ENCODE results near the gene IGF2BP2. TPM values are rescaled to one million over a fixed set of nuclear protein-coding genes. Genes with fewer than 3 reads are reported as not detected.

Gene IGF2BP2
- total and polyA plus RNA-seq, 2 of the 8 experiments (the other 6 are each of a cell fraction or from before 2014, with no cell fraction given), result 7.4 to 121 TPM

DNA sequence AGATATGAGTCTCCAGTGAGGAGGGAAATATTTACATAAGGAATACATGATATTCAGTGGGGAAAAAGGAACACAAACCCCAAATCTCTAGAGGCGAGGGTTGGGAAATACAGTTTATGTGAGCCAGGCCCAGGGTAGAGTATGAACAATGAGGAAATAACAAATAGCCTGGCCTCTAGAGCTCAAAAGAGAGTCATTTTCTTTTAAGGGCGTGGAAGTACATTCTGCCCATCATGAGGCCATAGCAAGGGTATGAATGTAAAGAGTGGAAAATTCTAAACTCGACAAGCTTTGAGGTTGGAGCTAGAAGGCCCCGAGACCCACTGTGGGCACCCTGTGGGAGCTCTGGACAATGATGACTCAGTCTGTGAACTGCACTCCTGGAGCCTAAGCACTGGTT lies 27.8 kb upstream of the IGF2BP2 start:
- 92% methylated on average over 4 of the region's 4 CpGs; no CpG with 5 or more reads in 1 of the 2 experiments for WGBS, 2 experiments (ENCODE audit: extremely low coverage in 1 of 2, insufficient coverage in 1 of 2, insufficient read length in 1 of 2, insufficient replicate concordance in 2 of 2, low coverage in 1 of 2, low lambda C conversion rate in 2 of 2, missing lambda C conversion rate in 1 of 2)
- Histone ChIP-seq H3K79me2 (ENCODE audit: control insufficient read depth in 1 of 2, insufficient read depth in 2 of 2, low read length in 2 of 2) (no peaks in the 10 kb centered on the region), H3K4ac (replicated peaks; ENCODE audit: insufficient read length, low read depth, low read length) (no peak overlapping the region), H4K8ac (ENCODE audit: extremely low read depth, insufficient read depth, low read length) (no peak overlapping the region), H3K56ac (replicated peaks; ENCODE audit: insufficient read length, low read depth, low read length) (no peak overlapping the region), H4K91ac (replicated peaks; ENCODE audit: insufficient read length, low read length) (no peak overlapping the region), H3K27me3 (replicated peaks in 1 of 4; ENCODE audit: control insufficient read depth in 3 of 4, extremely low read depth in 1 of 4, insufficient read depth in 3 of 4, low read length in 3 of 4) (no peaks in the 10 kb centered on the region), H4K5ac (ENCODE audit: insufficient read length, low read depth, low read length) (no peak overlapping the region), H4K20me1 (replicated peaks in 1 of 2; ENCODE audit: control insufficient read depth in 1 of 2, insufficient read depth in 2 of 2, low read length in 2 of 2) (no peaks in the 10 kb centered on the region), H3K36me3 (ENCODE audit: control insufficient read depth in 2 of 4, insufficient read depth in 4 of 4, low read length in 3 of 4) (no peaks in the 10 kb centered on the region), H2BK20ac (ENCODE audit: low read length) (no peak overlapping the region), H3K14ac (ENCODE audit: insufficient read length) (no peak overlapping the region), H3K27ac (ENCODE audit: low read depth, low read length) (no peak overlapping the region), H3K23ac (ENCODE audit: insufficient read length) (no peak overlapping the region), H3K23me2 (ENCODE audit: low read depth, low read length) (no peaks in the 10 kb centered on the region), H3K9ac (replicated peaks in 1 of 4; ENCODE audit: extremely low read depth in 1 of 4, low read depth in 3 of 4, low read length in 3 of 4) (no peak overlapping the region), H2BK5ac (ENCODE audit: low read depth, low read length) (no peak overlapping the region), H2AK5ac (ENCODE audit: low read depth, low read length) (no peak overlapping the region), H3K79me1 (ENCODE audit: low read depth, low read length) (no peaks in the 10 kb centered on the region), H3K4me3 (ENCODE audit: extremely low read depth in 1 of 4, insufficient read depth in 2 of 4, low read depth in 3 of 4, low read length in 4 of 4) (no peak overlapping the region), H2BK12ac (ENCODE audit: low read depth, low read length) (no peak overlapping the region), H3K18ac (ENCODE audit: extremely low read depth, low read length) (no peak overlapping the region), H2AFZ (ENCODE audit: low read length) (no peak overlapping the region), H2BK120ac (replicated peaks; ENCODE audit: low read depth, low read length) (no peak overlapping the region), H3K4me2 (ENCODE audit: insufficient read depth in 1 of 2, low read depth in 2 of 2, low read length in 2 of 2) (no peak overlapping the region), H3K9me3 (ENCODE audit: insufficient read depth in 2 of 2, low read depth in 1 of 2, low read length in 1 of 2) (peaks cover 0 to 4% of the 10 kb centered on the region in 2 experiments; a peak in 1 of 4 replicates), H3K4me1 (replicated peaks in 1 of 4; ENCODE audit: control insufficient read depth in 3 of 4, insufficient read depth in 4 of 4, low read length in 3 of 4) (no peaks in the 10 kb centered on the region), H2BK15ac (ENCODE audit: low read length) (no peak overlapping the region)
- DNase-seq (ENCODE audit: low read depth in 1 of 2, low spot score in 2 of 2) (no peak), FAIRE-seq (no peak)
- POLR2A ChIA-PET (ENCODE audit: partially characterized antibody), result no interaction called here
- CTCF ChIA-PET (ENCODE audit: partially characterized antibody), result interaction anchor here (0.6 to 1.0 kb wide), 4 partner anchors 17 to 192 kb away, joined by 3 read pairs; no protein-coding TSS in a partner anchor
- TF ChIP-seq HDAC6 (IDR thresholded peaks at IDR 0.05; ENCODE audit: low read depth, low read length) (no peak), CTBP2 (IDR thresholded peaks at IDR 0.05; ENCODE audit: borderline replicate concordance, insufficient read depth, insufficient read length, low read length) (no peak), TAF7 (optimal IDR thresholded peaks at IDR 0.05; ENCODE audit: borderline replicate concordance, low read depth, low read length) (no peak), SIN3A (conservative IDR thresholded peaks at IDR 0.05 in 1 of 2, IDR thresholded peaks at IDR 0.05 in 1 of 2; ENCODE audit: low read depth in 1 of 2, low read length in 2 of 2) (no peak), EGR1 (IDR thresholded peaks at IDR 0.05; ENCODE audit: borderline replicate concordance, low read depth, low read length) (no peak), HDAC2 (IDR thresholded peaks at IDR 0.05; ENCODE audit: borderline replicate concordance in 1 of 2, low read depth in 2 of 2, low read length in 2 of 2) (no peak), USF2 (IDR thresholded peaks at IDR 0.05; ENCODE audit: low read length) (no peak), SP4 (IDR thresholded peaks at IDR 0.05; ENCODE audit: low read length) (no peak), SRF (IDR thresholded peaks at IDR 0.05; ENCODE audit: low read depth, low read length) (no peak), SIRT6 (IDR thresholded peaks at IDR 0.05; ENCODE audit: low read length) (no peak), POLR2AphosphoS5 (IDR thresholded peaks at IDR 0.05; ENCODE audit: low read depth, low read length) (no peak), RBBP5 (IDR thresholded peaks at IDR 0.05; ENCODE audit: borderline replicate concordance, low read depth, low read length) (no peak), MAX (IDR thresholded peaks at IDR 0.05) (no peak)

Measured in H1 (cell line).